Activated effector memory CD4-positive, alpha-beta T cell treated with Interleukin-2 at 50 U/mL for 16 hours (primary cell): ENCODE measurements around the gene WWC2.
"Not testable (repeated sequence)": the region's sequence is repeated elsewhere in the genome, so short reads cannot be mapped to it uniquely, and the experiment has no call there.

ENCODE experiments used
- DNase-seq: peaks from one replicate; pipeline ENCODE4 v3.0.0-alpha.2; 2020

WWC2 gene

DNA sequence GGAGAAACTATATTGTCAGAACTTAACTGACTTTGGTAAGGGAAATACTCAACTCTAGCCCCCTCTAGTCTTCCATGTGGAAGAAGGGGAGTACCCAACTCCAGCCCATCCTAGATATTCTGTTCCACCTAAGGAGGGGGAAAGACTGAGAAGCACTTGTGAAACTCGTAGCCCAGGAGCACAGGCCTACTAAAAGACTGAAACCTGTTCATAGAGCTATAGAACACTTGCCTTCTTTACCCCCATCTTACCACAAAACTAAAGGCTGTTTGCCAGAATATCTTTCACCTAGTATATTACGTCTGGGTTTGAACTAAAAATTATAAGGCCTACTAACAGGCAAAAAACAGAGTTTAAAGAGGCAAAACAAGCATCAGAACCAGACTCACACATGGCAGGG lies 205.5 kb downstream of the WWC2 start:
- no peak for DNase-seq

DNA sequence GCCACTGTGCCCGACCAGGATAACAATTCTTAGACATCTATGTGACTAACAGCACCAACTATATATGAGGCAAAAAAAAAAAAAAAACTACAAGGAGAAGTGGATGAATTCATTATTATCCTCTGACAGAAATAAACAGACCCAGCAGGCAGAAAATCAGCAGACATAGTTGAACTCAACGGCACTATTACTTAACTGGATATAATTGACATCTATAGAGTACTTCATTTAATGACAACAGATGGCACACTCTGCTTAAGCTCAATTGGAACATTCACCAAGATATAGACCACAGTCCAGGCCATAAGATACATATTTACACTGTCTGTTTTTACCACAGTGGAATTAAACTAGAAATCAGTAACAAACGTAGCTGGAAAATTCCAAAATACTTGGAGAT lies 207.8 kb downstream of the WWC2 start:
- no peak for DNase-seq

DNA sequence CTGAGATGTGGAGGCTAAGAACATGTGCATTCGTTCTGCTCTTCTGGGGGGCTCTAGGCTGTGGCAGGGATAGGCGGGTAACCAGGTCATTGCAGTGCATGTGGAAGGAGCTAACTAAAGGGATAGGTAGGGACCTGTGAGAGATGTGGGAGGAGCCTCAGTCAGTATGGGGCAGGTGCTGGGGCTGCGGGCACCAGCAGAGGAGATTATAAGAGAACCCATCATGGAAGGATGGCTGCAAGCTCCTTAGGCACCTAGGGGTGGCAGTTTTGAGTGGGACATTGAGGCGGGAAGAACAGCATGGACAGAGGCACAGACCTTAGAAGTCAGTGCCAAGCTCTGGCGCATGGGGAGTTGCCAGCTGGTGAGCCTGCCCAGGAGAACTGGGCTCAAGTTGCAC lies 213.8 kb downstream of the WWC2 start:
- no peak for DNase-seq

GRCh38 chr4:183314336-183314735 lies 215.3 kb downstream of the WWC2 start:
- no peak for DNase-seq

- no peak for DNase-seq
Observed at GRCh38 chr4:183314806-183315205, 215.7 kb downstream of the WWC2 start.

DNA sequence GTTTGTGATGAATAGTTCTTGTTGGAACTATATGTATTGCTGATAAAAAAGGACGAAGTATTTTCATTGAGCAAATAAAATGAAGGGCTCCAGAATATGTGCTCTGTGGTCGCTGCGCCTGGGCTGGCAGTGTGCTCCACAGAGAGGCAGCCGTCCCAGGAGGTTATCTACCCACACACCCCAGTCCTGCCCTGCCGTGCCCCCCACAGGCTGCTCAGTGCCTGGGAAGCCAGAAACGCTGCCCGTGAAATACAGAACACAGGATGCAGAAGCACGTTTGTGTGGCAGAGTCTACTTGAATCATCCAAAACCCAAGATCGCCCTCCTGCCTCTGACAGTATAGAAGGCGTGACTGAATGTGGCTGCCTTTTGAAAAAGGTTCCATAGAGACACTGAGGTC lies 219.6 kb downstream of the WWC2 start:
- no peak for DNase-seq

GRCh38 chr4:183320211-183321059 lies 221.4 kb downstream of the WWC2 start, which contains the start of gene CLDN22:
Gene CLDN22 (minus strand): TSS chr4:183320276. CDS start chr4:183320218, 58 bp downstream.
- no peak for DNase-seq

DNA sequence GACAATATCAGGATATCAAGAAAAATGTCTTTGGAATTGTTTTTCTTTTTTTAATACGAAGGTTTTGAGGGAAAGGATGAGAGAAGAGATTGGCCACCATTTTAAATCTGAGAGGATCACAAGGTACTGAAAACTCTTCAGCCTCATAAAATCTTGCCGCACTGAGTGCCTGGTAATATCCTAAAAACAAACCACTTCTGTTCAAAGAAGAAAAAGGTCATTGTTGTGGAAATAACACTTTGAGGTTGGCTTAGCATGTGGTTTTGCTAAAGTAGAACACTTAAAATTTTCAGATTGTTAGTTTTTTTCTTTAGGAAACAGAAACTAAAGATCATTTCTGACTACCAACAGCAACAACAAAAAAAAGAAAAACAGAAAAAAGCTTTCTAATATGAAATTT lies 222.0 kb downstream of the WWC2 start:
- DNase-seq, result no peak

GRCh38 chr4:183321516-183321915 lies 222.5 kb downstream of the WWC2 start:
- no peak for DNase-seq

- no peak for DNase-seq
Observed at GRCh38 chr4:183322326-183322725, 223.3 kb downstream of the WWC2 start, which contains the start of gene CLDN24. Gene CLDN24 (minus strand): TSS chr4:183322426. CDS start chr4:183322426, 0 bp downstream.

DNA sequence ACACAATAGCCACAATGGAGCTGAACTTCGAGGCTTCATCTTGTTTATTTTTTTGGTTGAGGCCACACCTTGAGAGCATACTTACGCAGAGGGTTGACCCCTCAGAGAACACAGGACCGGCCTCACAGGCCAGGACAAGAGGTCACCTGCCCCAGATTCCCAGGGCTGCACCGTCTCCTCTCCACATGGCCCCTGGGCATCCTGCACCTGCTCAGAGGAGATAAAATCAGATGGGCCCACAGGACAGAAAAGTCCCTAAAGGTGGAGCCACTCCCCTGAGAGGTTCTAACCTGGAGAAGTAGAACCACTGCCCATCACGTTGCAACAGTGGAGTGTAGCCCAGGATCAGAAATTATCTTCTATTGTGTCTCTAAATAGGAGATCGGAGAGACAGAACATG lies 224.2 kb downstream of the WWC2 start:
- no peak for DNase-seq

DNA sequence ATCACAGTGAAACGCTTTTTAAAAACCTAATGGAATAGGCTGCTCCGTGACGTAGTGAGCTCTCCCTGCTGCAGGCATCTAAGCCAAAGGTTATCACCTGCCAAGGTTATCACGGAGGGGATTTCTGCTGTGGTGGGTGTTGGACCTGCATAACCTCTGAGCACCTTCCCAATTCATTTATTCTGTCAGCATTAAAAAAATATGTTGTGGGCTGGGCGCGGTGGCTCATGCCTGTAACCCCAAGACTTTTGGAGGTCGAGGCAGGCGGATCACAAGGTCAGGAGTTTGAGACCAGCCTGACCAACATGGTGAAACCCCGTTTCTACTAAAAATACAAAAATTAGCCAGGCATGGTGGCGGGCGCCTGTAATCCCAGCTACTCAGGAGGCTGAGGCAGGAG lies 225.0 kb downstream of the WWC2 start:
- DNase-seq, result not testable (repeated sequence)

- DNase-seq, result no peak
Observed at GRCh38 chr4:183324619-183325018, 225.6 kb downstream of the WWC2 start.

GRCh38 chr4:183326387-183326786 lies 227.3 kb downstream of the WWC2 start:
- DNase-seq, result not testable (repeated sequence)

DNA sequence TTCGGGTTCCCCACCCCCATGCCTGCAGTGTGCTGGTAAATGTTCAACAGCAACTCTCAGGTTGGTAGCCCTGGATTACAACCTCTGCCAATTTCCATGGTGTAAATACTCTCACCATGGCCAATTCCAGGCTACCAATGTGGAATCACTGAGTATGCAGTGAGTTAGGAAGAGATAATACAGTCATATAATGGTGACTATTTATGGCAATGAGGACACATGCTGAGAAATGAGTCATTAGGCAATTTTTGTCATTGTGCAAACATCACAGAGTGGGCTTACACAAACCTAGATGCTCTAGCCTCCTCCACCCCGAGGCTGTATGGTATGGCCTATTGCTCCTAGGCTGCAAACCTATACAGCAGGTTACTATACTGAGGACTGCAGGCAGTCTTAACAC lies 227.8 kb downstream of the WWC2 start:
- DNase-seq, result no peak

GRCh38 chr4:183327827-183328226 lies 228.8 kb downstream of the WWC2 start:
- no peak for DNase-seq

DNA sequence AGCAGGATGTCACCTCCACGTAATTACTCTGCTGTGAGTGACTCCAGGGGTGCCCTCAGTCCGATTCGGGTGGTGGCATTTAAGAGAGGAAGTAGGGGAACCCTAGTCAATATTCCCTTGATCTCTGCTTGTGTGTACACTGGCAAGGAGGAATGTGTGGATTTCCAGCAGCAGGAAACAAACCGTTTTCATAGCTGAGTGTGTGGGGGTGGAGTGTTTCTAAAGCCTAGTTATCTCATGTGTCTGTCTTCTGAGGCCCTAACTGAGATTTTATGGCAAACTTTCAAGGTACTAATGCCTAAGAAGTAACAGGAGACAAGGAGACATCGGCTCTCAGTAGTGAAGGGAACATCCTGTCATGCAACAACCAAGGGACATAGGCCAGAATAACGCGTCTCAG lies 229.8 kb downstream of the WWC2 start:
- DNase-seq, result no peak

GRCh38 chr4:183329244-183329643 lies 230.2 kb downstream of the WWC2 start:
- no peak for DNase-seq

- DNase-seq, result no peak
Observed at GRCh38 chr4:183329954-183330742, 231.1 kb downstream of the WWC2 start.

DNA sequence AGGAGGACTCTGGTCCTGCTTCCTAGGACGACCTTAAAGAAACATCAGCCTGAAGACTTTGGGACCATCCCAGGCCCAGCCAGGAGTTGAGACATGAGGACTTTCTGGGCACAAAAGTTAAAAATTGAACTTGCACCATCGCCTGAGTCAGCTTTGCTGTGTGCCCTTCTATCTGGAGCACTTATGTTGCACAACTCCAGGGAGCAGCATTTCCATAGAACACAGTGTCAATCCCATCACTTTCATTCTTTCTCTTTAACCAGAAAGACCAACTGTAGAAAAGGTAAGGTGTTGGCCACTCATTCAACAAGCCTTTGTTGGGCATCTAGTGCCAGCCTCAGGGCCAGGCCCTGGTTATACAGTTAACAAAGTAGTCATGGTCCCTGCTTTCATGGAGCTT lies 231.8 kb downstream of the WWC2 start:
- DNase-seq, result no peak

DNA sequence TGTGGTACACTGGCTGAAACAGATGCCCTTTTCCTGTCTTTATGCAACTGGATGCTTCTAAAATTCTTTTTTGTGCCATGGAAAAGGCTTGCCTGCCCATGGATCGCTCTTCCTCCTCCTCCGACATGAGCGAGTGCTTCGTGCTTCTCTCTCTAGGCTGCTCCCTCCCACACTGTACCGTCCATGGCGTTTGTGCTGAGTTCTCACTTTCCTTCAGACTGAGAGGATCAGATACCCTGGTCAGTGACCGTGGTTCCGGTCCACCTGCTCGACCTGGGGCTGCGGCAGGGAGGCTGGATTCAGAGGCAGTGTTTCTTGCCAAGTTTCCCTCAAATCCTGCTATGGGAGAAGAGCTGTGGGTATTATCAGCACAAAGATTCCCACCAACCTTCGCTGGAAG lies 233.4 kb downstream of the WWC2 start:
- no peak for DNase-seq

GRCh38 chr4:183333202-183333601 lies 234.1 kb downstream of the WWC2 start:
- DNase-seq, result no peak

- no peak for DNase-seq
Observed at GRCh38 chr4:183333983-183334382, 234.9 kb downstream of the WWC2 start.

DNA sequence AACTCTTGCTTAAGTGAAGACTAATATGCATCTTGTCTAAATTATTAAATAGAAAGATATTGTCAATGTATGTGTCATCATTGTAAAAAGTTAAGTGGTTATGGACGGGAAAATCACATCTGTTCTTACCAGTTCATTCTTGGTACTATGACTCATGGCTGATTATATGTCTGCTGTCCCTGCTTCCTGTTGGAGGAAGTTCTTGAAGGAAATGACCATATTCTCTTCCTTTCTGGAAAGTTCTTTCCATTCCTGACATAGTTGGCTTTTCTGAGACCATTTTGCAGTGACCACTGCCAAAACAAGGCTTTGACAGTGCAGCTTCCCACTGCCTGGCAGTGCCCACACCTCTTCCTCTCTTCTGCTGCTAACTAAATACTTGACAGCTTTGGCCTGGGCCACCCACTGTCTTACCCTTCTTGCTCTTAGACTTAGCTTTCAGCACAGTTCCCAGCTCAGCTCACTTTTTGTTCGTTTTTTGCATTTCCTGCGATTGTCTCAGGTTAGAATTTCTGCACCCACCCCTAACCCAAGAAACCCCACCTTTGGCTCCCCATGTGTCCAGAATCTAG lies 236.4 kb downstream of the WWC2 start:
- no peak for DNase-seq
